Measurements from ENCODE around the gene LSMEM2.

The LSMEM2 gene

GRCh38 chr3:50235716-50236483 is 43.0 kb upstream of the LSMEM2 start, which contains the start of gene GNAI2:
Gene GNAI2, plus strand, starts transcription at chr3:50236204. Its CDS starts 132 bp downstream, at chr3:50236336.
- Histone ChIP-seq H3K4me3 (peak within 1 kb of the TSS; percentile 97), H3K27ac (peak within 1 kb of the TSS; percentile 91 to 93)
- no peak for TF ChIP-seq CTCF (IDR thresholded peaks at IDR 0.05)
- DNase-seq (ENCODE audit: low spot score): peak; percentile 99

GRCh38 chr3:50236484-50237132 is 42.3 kb upstream of the LSMEM2 start:
- TF ChIP-seq CTCF (IDR thresholded peaks at IDR 0.05): no peak
- no peak for DNase-seq (ENCODE audit: low spot score)
- Histone ChIP-seq H3K4me3 (peak overlapping the region; percentile 97), H3K27ac (peak overlapping the region; percentile 91 to 93)

DNA sequence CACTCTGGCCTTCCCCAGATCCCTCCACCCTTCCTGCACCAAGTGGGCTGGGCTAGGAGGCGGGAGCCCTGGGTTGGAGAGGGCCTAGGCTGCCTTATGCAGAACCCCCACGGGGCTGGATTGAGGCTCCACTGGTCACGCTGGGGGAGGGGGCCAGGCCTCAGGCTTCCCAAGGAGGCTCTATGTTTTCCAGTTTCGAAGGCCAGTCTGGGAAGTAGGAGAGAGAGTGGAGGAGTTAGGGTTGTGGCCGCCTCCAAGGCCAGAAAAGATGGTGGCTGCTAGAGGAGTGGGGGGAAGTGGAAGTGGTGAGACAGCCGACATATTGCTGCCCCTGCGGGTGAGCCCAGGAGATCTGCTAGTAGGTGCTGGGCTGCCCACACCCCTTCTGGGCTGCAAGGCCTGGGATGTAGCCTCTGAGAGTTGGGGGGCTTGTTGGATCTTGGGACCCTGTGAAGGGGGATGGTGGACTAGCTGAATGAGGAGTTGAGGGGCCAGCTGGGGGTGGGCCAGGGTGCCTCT is 41.7 kb upstream of the LSMEM2 start:
- H3K4me3 ChIP-seq: peak overlapping the region; percentile 97
- peak overlapping the region; percentile 91 to 93 for H3K27ac ChIP-seq
- DNase-seq (ENCODE audit: low spot score): no peak
- TF ChIP-seq CTCF (IDR thresholded peaks at IDR 0.05): no peak

GRCh38 chr3:50237754-50238548 is 40.9 kb upstream of the LSMEM2 start:
- no peak for TF ChIP-seq CTCF (IDR thresholded peaks at IDR 0.05)
- peak; percentile 91 for DNase-seq (ENCODE audit: low spot score)
- peak overlapping the region; percentile 97 for H3K4me3 ChIP-seq
- peak overlapping the region; percentile 91 to 93 for H3K27ac ChIP-seq

DNA sequence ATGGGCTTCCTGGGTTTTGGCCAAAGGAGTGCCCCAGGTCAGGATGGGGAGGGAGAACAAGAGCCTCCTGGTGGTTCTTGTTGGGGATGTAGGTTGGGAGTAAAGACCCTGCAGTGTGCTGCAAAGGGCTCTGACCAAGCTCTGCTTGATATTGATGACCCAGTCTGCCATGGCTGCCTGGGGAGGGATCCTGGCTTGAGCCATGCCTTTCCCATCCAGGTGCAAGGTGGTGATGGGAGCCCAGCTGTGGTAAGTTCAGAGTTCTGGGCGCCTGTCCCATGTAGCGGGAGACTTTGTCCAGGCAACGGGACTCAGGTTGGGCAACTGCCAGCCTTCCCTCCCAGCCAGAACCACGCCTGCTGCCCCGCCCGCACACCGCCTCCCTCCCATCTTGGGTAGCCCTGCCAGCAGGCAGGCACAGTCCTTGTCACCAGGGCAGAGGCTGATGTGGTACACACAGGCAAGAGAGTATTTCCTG is 40.3 kb upstream of the LSMEM2 start:
- Histone ChIP-seq H3K27ac (peak overlapping the region; percentile 91 to 93), H3K4me3 (peak overlapping the region; percentile 97)
- TF ChIP-seq CTCF (IDR thresholded peaks at IDR 0.05): no peak
- peak; percentile 92 for DNase-seq (ENCODE audit: low spot score)

DNA sequence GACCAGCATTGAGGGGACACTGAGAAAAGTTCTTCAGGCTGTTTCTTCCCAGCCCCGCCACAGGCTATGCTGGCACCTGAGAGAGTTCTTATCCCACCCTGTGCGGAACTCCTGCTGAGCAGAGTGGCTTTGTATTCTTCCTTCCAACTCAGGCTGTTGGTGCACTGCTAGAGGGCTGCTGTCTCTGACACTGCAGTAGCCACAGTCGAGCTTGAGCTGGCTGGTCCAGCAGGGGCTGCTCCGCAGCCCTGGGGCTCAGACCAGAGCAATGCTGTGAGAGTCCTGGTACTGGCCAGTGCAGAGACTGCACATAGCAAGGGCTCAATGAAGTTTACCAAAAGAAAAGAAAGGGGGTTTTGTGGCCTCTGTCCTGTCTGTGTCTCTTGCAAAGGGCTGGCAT is 39.2 kb upstream of the LSMEM2 start:
- Histone ChIP-seq H3K4me3 (peak overlapping the region; percentile 97), H3K27ac (peak overlapping the region; percentile 91 to 93)
- no peak for TF ChIP-seq CTCF (IDR thresholded peaks at IDR 0.05)
- no peak for DNase-seq (ENCODE audit: low spot score)

Measured in coronary artery (tissue), 2 donors.